Ovary (tissue), 3 donors: ENCODE data around the gene CDC7.
"Not testable (repeated sequence)": the region's sequence is repeated elsewhere in the genome, so short reads cannot be mapped to it uniquely, and the experiment has no call there.

ENCODE experiments used
- EP300 ChIP-seq: sonication (generic); formaldehyde crosslinking; IDR thresholded peaks from one replicate; pipeline ENCODE4 v1.6.1; 2017; ENCODE audit warnings: antibody characterized with exemption
- TF ChIP-seq, protein P1 (sequence below), 3 donors: fragments of 450-650 bp in 2 of 3; fragments of 200-600 bp in 1 of 3; IDR thresholded peaks; one replicate each; pipeline versions ENCODE4 v1.5.1 to v1.8.0; 2016 to 2022; ENCODE audit warnings: antibody characterized with exemption in 3 of 3, mild to moderate bottlenecking in 1 of 3
- donor health status: DM: no; HTN: no; CAD: no.

DNA sequence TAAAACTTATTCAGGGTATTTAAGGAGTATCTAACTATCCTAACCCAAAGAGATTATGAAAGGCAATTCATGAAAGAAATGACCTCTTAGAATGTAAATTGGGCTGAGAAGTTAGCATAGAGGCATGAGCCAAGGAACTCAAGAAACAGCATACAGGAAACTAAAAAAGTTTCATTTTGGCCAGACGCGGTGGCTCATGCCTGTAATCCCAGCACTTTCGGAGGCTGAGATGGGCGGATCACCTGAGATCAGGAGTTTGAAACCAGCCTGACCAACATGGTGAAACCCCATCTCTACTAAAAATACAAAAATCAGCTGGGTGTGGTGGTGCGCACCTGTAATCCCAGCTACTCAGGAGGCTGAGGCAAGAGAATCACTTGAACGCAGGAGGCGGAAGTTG lies 16.0 kb downstream of the CDC7 start:
- TF ChIP-seq, protein P1, sequence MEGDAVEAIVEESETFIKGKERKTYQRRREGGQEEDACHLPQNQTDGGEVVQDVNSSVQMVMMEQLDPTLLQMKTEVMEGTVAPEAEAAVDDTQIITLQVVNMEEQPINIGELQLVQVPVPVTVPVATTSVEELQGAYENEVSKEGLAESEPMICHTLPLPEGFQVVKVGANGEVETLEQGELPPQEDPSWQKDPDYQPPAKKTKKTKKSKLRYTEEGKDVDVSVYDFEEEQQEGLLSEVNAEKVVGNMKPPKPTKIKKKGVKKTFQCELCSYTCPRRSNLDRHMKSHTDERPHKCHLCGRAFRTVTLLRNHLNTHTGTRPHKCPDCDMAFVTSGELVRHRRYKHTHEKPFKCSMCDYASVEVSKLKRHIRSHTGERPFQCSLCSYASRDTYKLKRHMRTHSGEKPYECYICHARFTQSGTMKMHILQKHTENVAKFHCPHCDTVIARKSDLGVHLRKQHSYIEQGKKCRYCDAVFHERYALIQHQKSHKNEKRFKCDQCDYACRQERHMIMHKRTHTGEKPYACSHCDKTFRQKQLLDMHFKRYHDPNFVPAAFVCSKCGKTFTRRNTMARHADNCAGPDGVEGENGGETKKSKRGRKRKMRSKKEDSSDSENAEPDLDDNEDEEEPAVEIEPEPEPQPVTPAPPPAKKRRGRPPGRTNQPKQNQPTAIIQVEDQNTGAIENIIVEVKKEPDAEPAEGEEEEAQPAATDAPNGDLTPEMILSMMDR (IDR thresholded peaks at IDR 0.05): not testable (repeated sequence)
- not testable (repeated sequence) for TF ChIP-seq EP300
